ENCODE measurements around the gene RAC3.
A peak's percentile ranks its signal among the peaks of the same experiment; 100 is the strongest.

RAC3 gene

GRCh38 chr17:81999587-81999975, 31.9 kb upstream of the RAC3 start:
- DNase-seq (ENCODE audit: low read depth in 2 of 2), result no peak

- DNase-seq (ENCODE audit: low read depth in 2 of 2), result no peak
These were observed 31.3 kb upstream of the RAC3 start for GRCh38 chr17:81999976-82000802.

- no peak for DNase-seq (ENCODE audit: low read depth in 2 of 2)
These were observed 30.5 kb upstream of the RAC3 start for GRCh38 chr17:82000803-82001570.

GRCh38 chr17:82001571-82002056, 29.9 kb upstream of the RAC3 start:
- no peak for DNase-seq (ENCODE audit: low read depth in 2 of 2)

GRCh38 chr17:82003411-82004381, 27.8 kb upstream of the RAC3 start:
- peak in 1 of 2 donors; percentile 51 for DNase-seq (ENCODE audit: low read depth in 2 of 2)

GRCh38 chr17:82004517-82005455, 26.7 kb upstream of the RAC3 start:
- no peak for DNase-seq (ENCODE audit: low read depth in 2 of 2)

GRCh38 chr17:82005701-82006348, 25.7 kb upstream of the RAC3 start:
- no peak for DNase-seq (ENCODE audit: low read depth in 2 of 2)

GRCh38 chr17:82006468-82007227, 24.8 kb upstream of the RAC3 start:
- DNase-seq (ENCODE audit: low read depth in 2 of 2), result no peak

GRCh38 chr17:82007228-82007494, 24.3 kb upstream of the RAC3 start:
- DNase-seq (ENCODE audit: low read depth in 2 of 2), result no peak

GRCh38 chr17:82007495-82008257, 23.8 kb upstream of the RAC3 start:
- DNase-seq (ENCODE audit: low read depth in 2 of 2), result no peak

GRCh38 chr17:82008258-82008940, 23.1 kb upstream of the RAC3 start:
- DNase-seq (ENCODE audit: low read depth in 2 of 2), result no peak

- DNase-seq (ENCODE audit: low read depth in 2 of 2), result no peak
These were observed 22.5 kb upstream of the RAC3 start for GRCh38 chr17:82008941-82009405.

- DNase-seq (ENCODE audit: low read depth in 2 of 2), result no peak
These were observed 22.1 kb upstream of the RAC3 start for GRCh38 chr17:82009413-82009812.

- no peak for DNase-seq (ENCODE audit: low read depth in 2 of 2)
These were observed 20.6 kb upstream of the RAC3 start for GRCh38 chr17:82010575-82011525.

- no peak for DNase-seq (ENCODE audit: low read depth in 2 of 2)
These were observed 19.8 kb upstream of the RAC3 start for GRCh38 chr17:82011617-82012187.

- no peak for DNase-seq (ENCODE audit: low read depth in 2 of 2)
These were observed 19.2 kb upstream of the RAC3 start for GRCh38 chr17:82012261-82012639.
